ENCODE results near the gene GRIP2.

Gene GRIP2

DNA sequence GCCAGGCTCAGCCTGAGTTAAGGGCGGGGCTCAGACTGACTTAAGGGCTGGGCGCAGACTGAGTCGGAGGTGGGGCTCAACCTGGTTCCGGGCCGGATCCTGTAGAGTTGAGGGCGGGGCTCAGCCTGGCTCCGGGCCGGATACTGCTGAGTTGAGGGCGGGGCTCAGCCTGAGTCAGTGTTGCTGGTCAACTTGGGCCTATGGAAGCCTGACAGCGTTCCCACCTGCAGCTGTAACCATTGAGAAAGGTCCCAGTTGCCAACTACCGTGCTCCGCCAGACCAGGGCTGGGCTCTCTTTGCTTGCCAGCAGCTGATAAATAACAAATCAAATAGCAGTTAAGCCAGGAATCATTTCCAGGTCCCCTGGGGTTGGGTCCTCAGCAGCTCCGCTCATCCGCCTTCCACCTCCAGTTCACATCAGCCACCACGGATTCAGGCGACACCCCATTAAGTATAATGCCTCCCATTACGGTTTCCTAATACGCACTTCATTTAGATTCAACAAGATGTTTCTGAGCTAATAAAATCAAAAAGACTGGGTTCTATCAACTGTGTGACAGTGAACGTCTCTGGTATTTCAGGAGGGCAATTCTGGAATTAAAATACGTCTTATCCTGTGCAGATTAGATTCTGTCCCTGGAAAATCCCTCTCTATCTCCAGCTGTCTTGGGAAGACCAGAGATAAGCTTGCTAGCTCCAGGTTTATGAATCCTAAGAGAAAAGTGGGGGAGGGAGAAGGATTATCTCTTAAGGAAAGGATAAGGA, 7.3 kb downstream of the GRIP2 start:
- H3K4me3 ChIP-seq (ENCODE audit: low read length), result no peak overlapping the region
- H3K36me3 ChIP-seq (ENCODE audit: insufficient read depth, low read length), result no peaks in the 10 kb centered on the region
- H3K4me1 ChIP-seq (ENCODE audit: insufficient read depth, low read length), result peaks cover 10% of the 10 kb centered on the region
- no peak overlapping the region for H2AFZ ChIP-seq (ENCODE audit: low read depth, low read length)
- H3K27me3 ChIP-seq (ENCODE audit: insufficient read depth, low read length), result peaks cover 29% of the 10 kb centered on the region
- H3K9me3 ChIP-seq (ENCODE audit: low read length), result no peaks in the 10 kb centered on the region

DNA sequence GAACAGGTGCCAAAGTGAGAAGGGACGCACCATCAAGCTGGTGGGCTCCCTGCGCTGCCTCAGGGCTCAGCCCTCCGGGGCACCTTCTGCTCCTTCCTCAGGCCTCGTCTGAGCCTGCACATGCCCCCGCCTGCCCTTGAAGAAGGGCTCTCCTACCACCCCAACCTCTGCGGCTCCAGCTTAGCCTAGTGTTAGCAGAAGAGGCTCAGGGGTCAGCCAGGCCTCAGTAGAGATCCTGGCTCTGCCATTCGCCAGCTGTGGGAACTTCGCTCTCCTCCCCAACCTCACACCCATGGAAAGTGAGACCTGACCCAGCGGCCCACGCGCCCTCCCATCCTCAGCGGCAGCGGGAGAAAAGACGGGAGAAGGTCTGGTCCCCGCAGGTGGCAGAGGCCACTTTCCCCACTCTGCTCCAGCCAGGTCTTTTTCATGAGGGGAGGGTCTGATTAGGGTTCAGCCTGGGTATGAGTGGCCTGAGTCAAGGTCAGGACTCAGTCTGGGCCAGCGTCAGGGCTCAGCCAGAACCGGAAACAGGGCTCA, 8.2 kb downstream of the GRIP2 start:
- no peaks in the 10 kb centered on the region for H3K9me3 ChIP-seq (ENCODE audit: low read length)
- no peak overlapping the region for H3K4me3 ChIP-seq (ENCODE audit: low read length)
- H3K36me3 ChIP-seq (ENCODE audit: insufficient read depth, low read length), result no peaks in the 10 kb centered on the region
- H3K27me3 ChIP-seq (ENCODE audit: insufficient read depth, low read length), result peaks cover 29% of the 10 kb centered on the region
- no peak overlapping the region for H2AFZ ChIP-seq (ENCODE audit: low read depth, low read length)
- H3K4me1 ChIP-seq (ENCODE audit: insufficient read depth, low read length), result peaks cover 10% of the 10 kb centered on the region

DNA sequence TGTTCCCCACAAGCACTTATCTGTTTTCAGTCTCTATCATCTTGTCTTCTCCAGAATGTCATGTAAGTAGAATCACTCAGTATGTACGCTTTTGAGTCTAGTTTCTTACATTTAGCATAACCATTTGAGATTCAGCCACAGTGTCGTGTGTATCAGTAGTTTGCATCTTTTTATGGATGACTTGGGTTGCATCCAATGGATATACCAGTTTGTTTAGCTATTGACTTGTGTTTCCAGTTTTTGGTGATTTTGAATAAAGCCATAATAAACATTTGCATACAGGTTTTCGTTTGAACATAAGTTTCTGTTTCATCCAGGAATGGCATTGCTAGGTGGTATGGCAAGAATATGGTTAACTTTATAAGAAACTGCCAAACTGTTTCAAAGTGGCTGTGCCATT, 12.1 kb downstream of the GRIP2 start:
- no peak overlapping the region for H2AFZ ChIP-seq (ENCODE audit: low read depth, low read length)
- H3K4me1 ChIP-seq (ENCODE audit: insufficient read depth, low read length), result no peaks in the 10 kb centered on the region

DNA sequence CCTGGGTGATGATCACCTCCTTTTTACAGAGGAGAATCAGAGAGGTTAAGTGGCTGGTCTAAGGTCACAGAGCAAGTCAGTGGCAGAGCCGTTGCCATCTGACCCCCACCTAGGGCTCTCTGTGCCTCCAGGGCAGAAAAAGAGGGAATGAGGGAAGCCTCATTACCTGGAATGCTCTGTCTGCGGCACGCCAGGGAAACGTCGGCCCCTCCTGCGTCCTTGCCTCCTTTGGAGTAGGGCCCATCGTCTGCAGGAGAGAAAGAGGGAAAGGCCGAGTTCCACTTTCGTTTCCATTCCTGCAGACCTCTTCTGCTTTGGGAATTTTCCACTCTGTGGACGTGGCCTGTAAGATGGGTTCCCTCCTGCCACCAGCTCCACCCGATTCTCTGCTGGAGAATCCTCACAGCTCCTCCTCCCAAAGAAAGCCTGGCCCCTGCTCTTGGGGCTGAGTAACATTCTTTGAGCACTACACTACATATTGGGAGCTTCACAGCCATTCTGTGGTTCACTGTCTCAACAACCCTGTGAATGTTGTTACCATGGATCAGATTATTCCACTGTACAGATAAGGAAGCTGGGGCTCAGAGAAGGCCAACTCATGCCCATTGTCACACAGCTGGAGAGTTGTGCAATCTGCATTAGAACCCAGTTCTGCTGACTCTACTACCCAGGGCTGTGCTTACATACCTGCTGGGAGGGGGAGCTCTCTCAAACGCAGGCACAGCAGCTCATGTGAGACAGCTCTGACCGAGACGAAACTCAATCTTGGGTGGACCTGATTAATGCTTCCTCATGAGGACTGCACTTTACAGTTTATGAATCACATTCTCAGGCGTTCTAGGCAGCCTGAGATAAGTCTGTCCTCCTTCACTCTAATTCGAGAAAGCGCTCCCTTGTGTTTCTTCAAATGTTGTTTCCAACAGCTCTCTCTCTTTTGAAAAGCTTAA, 14.2 kb downstream of the GRIP2 start:
- Histone ChIP-seq H3K4me3 (ENCODE audit: low read length) (no peak overlapping the region), H3K9me3 (ENCODE audit: low read length) (no peaks in the 10 kb centered on the region)

More for the DNA sequence above, 12.1 kb downstream of the GRIP2 start:
- Histone ChIP-seq H3K27me3 (ENCODE audit: insufficient read depth, low read length) (peaks cover 17% of the 10 kb centered on the region), H3K36me3 (ENCODE audit: insufficient read depth, low read length) (no peaks in the 10 kb centered on the region), H3K9me3 (ENCODE audit: low read length) (no peaks in the 10 kb centered on the region), H3K4me3 (ENCODE audit: low read length) (no peak overlapping the region)

DNA sequence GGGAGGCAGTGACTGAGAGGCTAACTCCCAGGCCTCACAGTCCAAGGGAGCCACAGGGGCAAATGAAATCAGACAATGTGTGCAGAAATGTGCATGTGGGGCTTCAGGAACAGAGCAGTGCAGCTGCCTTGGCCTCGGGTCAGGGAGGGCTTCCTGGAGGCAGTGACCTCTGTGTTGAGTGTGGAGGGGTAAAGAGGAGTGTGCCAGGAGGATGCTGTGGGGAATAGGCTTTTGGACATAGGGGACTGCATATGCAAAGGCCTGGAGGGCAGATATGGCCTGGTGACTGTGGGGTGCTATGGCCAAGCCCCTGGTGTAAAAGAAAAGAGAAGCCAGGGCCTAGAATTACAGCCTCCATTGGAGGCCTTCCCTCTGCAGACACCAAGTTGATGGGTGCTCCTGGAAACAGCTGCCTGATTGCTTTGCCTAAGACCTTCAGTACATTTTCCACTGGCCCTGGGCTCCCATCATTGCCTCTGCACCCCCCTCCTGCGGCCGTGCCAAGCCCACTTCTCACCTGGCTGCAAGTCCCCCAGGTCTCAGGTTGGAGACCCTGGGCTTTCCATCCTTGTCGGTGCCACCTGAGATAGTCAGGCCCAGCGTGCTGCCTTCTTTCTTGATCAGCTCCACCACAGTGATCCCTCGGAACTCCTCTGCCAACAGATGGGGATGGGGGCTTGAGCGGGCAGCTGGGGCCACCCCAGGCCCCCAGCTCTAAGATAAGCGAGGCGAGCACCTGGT, 15.1 kb downstream of the GRIP2 start:
- Histone ChIP-seq H3K4me1 (ENCODE audit: insufficient read depth, low read length) (no peaks in the 10 kb centered on the region), H2AFZ (ENCODE audit: low read depth, low read length) (no peak overlapping the region), H3K36me3 (ENCODE audit: insufficient read depth, low read length) (no peaks in the 10 kb centered on the region), H3K9me3 (ENCODE audit: low read length) (no peaks in the 10 kb centered on the region), H3K4me3 (ENCODE audit: low read length) (no peak overlapping the region), H3K27me3 (ENCODE audit: insufficient read depth, low read length) (peaks cover 17% of the 10 kb centered on the region)

More for the DNA sequence above, 14.2 kb downstream of the GRIP2 start:
- Histone ChIP-seq H2AFZ (ENCODE audit: low read depth, low read length) (no peak overlapping the region), H3K27me3 (ENCODE audit: insufficient read depth, low read length) (peaks cover 17% of the 10 kb centered on the region), H3K4me1 (ENCODE audit: insufficient read depth, low read length) (no peaks in the 10 kb centered on the region), H3K36me3 (ENCODE audit: insufficient read depth, low read length) (no peaks in the 10 kb centered on the region)

DNA sequence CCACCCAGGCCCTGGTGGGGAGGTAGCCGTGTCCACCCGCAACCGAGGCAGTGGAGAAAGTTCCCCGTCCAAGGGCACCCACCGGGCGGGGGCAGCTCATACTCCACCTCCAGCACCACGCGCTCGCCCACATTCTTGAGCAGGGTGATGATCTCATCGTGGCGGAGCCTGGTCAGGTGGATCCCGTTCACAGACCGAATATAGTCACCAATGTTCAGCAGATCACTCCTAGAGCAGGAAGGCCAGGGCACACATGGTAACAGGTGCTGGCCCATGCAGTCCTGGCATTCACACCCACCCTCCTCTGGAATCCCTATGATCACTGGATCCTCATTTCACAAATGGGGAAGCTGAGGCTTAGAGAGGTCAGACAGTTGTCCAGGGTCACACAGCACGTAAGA, 15.8 kb downstream of the GRIP2 start:
- no peaks in the 10 kb centered on the region for H3K4me1 ChIP-seq (ENCODE audit: insufficient read depth, low read length)
- H3K27me3 ChIP-seq (ENCODE audit: insufficient read depth, low read length), result peaks cover 17% of the 10 kb centered on the region
- H3K36me3 ChIP-seq (ENCODE audit: insufficient read depth, low read length), result no peaks in the 10 kb centered on the region
- H2AFZ ChIP-seq (ENCODE audit: low read depth, low read length), result no peak overlapping the region
- H3K4me3 ChIP-seq (ENCODE audit: low read length), result no peak overlapping the region
- H3K9me3 ChIP-seq (ENCODE audit: low read length), result no peaks in the 10 kb centered on the region

DNA sequence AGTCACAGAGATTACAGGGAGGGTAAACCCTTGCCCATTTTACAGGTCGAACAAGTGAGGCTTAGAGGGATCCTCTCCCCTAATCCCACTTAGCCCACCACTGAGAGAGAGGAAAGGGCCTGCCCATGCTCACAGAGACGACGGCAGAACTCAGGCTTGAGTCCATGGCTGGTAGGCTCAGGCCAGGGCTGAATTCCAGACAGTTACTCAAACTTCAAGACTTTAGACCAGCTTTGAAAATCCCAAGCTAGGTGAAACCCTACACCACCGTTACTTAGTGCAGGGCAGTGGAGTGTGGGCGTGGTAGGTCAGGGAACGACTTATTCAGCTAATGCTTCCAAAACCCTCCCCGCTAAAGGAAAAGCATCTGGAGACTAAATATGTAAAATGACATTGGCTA, 16.4 kb downstream of the GRIP2 start:
- no peak overlapping the region for H3K4me3 ChIP-seq (ENCODE audit: low read length)
- no peak overlapping the region for H2AFZ ChIP-seq (ENCODE audit: low read depth, low read length)
- H3K9me3 ChIP-seq (ENCODE audit: low read length), result no peaks in the 10 kb centered on the region
- no peaks in the 10 kb centered on the region for H3K4me1 ChIP-seq (ENCODE audit: insufficient read depth, low read length)
- no peaks in the 10 kb centered on the region for H3K36me3 ChIP-seq (ENCODE audit: insufficient read depth, low read length)
- peaks cover 17% of the 10 kb centered on the region for H3K27me3 ChIP-seq (ENCODE audit: insufficient read depth, low read length)

DNA sequence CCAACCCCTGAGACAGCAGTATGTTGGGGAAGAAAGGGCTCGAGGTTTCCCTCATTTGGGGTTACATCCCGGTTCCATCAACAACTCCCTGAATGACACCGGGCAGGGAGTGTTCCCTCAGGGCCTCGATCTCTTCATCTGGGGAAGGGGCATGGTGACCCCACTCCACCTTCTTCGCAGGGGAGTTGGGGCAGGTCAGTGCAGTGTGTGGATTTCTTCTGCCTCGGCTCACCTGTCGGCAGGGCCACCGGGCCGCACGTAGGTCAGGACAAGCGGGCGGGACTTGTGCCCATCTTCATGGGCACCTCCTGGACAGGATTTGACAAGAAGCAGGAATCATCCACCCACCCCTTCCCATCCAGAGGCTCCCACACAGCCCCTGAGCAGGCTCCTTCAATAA, 17.4 kb downstream of the GRIP2 start:
- no peak overlapping the region for H3K4me3 ChIP-seq (ENCODE audit: low read length)
- H2AFZ ChIP-seq (ENCODE audit: low read depth, low read length), result no peak overlapping the region
- no peaks in the 10 kb centered on the region for H3K4me1 ChIP-seq (ENCODE audit: insufficient read depth, low read length)
- H3K36me3 ChIP-seq (ENCODE audit: insufficient read depth, low read length), result no peaks in the 10 kb centered on the region
- no peaks in the 10 kb centered on the region for H3K9me3 ChIP-seq (ENCODE audit: low read length)
- peaks cover 17% of the 10 kb centered on the region for H3K27me3 ChIP-seq (ENCODE audit: insufficient read depth, low read length)

DNA sequence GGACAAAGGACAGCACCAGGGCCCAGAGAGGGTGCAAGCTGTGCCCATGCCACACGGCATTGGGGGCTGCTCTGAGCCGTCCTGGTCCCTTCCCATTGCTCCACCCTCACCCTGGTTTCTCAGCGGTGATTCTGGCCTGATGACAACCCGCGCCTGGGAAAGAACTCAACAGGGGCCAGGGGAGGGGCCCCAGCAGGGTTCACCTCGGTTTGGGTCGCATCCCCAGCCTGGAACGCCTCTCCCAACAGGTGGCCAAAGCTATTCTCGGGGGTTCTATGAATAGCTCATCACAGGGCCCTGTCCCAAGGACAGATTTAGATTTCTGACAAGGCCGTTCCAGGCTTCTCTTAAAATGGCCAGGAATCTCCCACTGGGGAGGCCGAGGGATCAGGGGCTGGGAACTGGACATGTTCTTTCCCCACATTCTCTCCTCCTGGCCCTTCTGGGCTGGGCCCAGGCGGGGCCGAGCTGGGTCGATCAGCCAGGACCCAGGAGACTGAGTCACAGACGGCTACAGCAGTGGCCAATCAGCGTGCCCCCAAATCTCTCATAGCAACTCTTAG, 17.9 kb downstream of the GRIP2 start:
- H3K36me3 ChIP-seq (ENCODE audit: insufficient read depth, low read length), result no peaks in the 10 kb centered on the region
- H2AFZ ChIP-seq (ENCODE audit: low read depth, low read length), result no peak overlapping the region
- peaks cover 17% of the 10 kb centered on the region for H3K27me3 ChIP-seq (ENCODE audit: insufficient read depth, low read length)
- H3K4me1 ChIP-seq (ENCODE audit: insufficient read depth, low read length), result no peaks in the 10 kb centered on the region
- no peak overlapping the region for H3K4me3 ChIP-seq (ENCODE audit: low read length)
- no peaks in the 10 kb centered on the region for H3K9me3 ChIP-seq (ENCODE audit: low read length)

DNA sequence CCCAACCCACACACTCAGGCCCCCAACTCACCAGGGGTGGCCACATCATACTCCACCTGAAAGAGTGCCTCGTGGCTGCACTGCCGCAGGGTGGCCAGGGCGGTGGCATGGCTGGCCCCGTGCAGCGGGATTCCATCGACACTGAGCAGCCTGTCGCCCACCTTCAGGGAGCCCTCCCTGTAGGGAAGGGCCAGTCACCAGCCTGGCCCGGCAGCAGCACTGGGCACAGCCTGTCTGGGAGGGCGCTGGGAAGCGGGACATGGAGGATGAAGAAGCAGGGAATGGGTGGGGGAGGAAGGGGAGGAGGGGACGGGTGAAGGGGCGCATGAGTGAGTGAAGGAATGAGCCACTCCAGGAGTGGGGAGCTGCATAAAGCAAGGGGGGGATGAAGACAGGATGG, 18.5 kb downstream of the GRIP2 start:
- no peaks in the 10 kb centered on the region for H3K36me3 ChIP-seq (ENCODE audit: insufficient read depth, low read length)
- no peak overlapping the region for H3K4me3 ChIP-seq (ENCODE audit: low read length)
- H2AFZ ChIP-seq (ENCODE audit: low read depth, low read length), result no peak overlapping the region
- no peaks in the 10 kb centered on the region for H3K4me1 ChIP-seq (ENCODE audit: insufficient read depth, low read length)
- peaks cover 17% of the 10 kb centered on the region for H3K27me3 ChIP-seq (ENCODE audit: insufficient read depth, low read length)
- H3K9me3 ChIP-seq (ENCODE audit: low read length), result no peaks in the 10 kb centered on the region

DNA sequence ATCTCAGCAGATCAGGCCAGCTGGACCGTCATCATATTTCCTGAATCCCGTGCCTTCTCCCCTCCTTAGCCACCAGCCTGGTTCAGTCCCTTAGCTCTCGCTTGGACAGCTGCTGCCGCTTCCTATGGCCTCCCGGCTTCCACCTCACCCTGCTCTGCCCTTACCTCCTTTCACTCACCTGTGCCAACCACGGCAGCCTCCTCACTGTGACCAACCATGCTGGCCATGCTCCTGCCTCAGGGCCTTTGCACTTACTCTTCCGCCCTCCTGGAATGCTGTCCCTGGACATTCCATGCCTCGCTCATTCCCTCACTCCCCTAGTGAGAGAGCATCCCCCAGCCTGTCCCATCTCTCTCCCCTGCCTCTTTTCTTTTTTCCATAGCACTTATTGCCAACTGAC, 19.2 kb downstream of the GRIP2 start:
- H3K27me3 ChIP-seq (ENCODE audit: insufficient read depth, low read length), result peaks cover 14% of the 10 kb centered on the region
- no peak overlapping the region for H2AFZ ChIP-seq (ENCODE audit: low read depth, low read length)

DNA sequence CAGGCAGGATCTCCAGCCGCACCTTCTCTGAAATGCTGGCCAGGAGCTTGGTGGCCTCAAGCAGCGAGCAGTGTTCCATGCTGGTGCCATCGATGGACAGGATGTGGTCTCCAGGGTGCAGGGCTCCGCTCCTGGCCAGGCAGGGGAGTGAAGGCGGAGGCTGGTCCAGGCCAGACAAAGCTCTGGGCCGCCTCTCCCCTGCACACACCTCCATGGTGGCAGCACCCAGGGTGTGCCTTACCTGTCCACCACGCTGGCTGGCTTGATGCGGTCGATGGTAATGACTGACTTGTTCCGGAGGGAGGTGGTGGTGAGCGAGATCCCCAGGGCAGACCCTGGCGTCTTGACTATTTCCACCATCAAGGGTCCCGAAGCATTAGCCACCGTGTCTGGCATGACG, 20.0 kb downstream of the GRIP2 start:
- Histone ChIP-seq H3K36me3 (ENCODE audit: insufficient read depth, low read length) (no peaks in the 10 kb centered on the region), H3K27me3 (ENCODE audit: insufficient read depth, low read length) (peaks cover 14% of the 10 kb centered on the region), H2AFZ (ENCODE audit: low read depth, low read length) (no peak overlapping the region), H3K4me3 (ENCODE audit: low read length) (no peak overlapping the region), H3K4me1 (ENCODE audit: insufficient read depth, low read length) (no peaks in the 10 kb centered on the region), H3K9me3 (ENCODE audit: low read length) (no peaks in the 10 kb centered on the region)

More for the DNA sequence above, 19.2 kb downstream of the GRIP2 start:
- H3K9me3 ChIP-seq (ENCODE audit: low read length), result no peaks in the 10 kb centered on the region
- no peak overlapping the region for H3K4me3 ChIP-seq (ENCODE audit: low read length)
- no peaks in the 10 kb centered on the region for H3K4me1 ChIP-seq (ENCODE audit: insufficient read depth, low read length)
- no peaks in the 10 kb centered on the region for H3K36me3 ChIP-seq (ENCODE audit: insufficient read depth, low read length)

Measured in neuron (in vitro differentiated cells).